Prostate gland (tissue), 2 donors: ENCODE measurements around the gene ENTPD3.

Source experiments
- POLR2A ChIP-seq: fragments of 450-650 bp; IDR thresholded peaks from one replicate; pipeline ENCODE4 v1.6.1; 2016; ENCODE audit warnings: antibody characterized with exemption, mild to moderate bottlenecking
- POLR2AphosphoS5 ChIP-seq: sonication (generic); formaldehyde crosslinking; IDR thresholded peaks from one replicate; pipeline ENCODE4 v1.6.1; 2017; ENCODE audit warnings: antibody characterized with exemption
- TF ChIP-seq, protein P1 (sequence below), 4 experiments: fragments of 200-600 bp in 2 of 4; fragments of 450-650 bp in 2 of 4; sonication (generic) in 2 of 4; IDR thresholded peaks; 1 replicate in 3 of 4; 2 replicates in 1 of 4; pipeline ENCODE4 v1.5.1; 2016 to 2019; ENCODE audit warnings: antibody characterized with exemption in 4 of 4, mild to moderate bottlenecking in 2 of 4, moderate library complexity in 2 of 4

DNA sequence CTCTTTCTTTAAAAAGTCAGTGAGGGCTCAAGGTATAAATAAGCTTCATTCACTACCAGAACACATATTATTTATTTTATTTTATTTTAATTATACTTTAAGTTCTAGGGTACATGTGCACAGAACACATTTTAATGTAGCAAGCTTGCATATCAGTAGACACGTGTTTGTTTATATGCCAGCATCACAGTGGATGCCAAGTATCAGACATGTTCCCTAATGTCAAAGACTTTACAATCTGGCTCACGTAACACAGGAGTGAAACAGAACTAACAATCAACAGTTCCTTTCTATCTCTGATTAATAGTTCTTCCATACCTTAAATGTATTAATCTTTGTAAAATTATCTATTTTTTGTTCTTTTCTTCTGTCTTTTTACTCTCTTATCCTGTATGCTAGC is 23.3 kb upstream of the ENTPD3 start:
- TF ChIP-seq, protein P1, sequence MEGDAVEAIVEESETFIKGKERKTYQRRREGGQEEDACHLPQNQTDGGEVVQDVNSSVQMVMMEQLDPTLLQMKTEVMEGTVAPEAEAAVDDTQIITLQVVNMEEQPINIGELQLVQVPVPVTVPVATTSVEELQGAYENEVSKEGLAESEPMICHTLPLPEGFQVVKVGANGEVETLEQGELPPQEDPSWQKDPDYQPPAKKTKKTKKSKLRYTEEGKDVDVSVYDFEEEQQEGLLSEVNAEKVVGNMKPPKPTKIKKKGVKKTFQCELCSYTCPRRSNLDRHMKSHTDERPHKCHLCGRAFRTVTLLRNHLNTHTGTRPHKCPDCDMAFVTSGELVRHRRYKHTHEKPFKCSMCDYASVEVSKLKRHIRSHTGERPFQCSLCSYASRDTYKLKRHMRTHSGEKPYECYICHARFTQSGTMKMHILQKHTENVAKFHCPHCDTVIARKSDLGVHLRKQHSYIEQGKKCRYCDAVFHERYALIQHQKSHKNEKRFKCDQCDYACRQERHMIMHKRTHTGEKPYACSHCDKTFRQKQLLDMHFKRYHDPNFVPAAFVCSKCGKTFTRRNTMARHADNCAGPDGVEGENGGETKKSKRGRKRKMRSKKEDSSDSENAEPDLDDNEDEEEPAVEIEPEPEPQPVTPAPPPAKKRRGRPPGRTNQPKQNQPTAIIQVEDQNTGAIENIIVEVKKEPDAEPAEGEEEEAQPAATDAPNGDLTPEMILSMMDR (IDR thresholded peaks at IDR 0.05): no peak
- TF ChIP-seq POLR2A (no peak), POLR2AphosphoS5 (no peak)
